CD8-positive, alpha-beta memory T cell (primary cell): ENCODE data around the gene TFG. TPM values are rescaled to one million over a fixed set of nuclear protein-coding genes. Genes with fewer than 3 reads are reported as not detected.

ENCODE experiments used
- CTCF ChIA-PET: fragments of 350-600 bp; sonication (Branson Sonifier 250); formaldehyde crosslinking; loops from one replicate; lab custom pipeline; 2021; ENCODE audit warnings: antibody characterized with exemption; lab: Charles Lee
- POLR2A ChIA-PET: fragments of 350-600 bp; sonication (Branson Sonifier 250); formaldehyde crosslinking; loops from one replicate; lab custom pipeline; 2021; ENCODE audit warnings: antibody characterized with exemption; lab: Charles Lee
- DNase-seq, 5 donors: peaks; one replicate each; pipeline versions ENCODE4 v3.0.0 to v3.0.0-alpha.2; 2020 to 2022; ENCODE audit warnings: mixed read lengths in 1 of 5
- H3K27ac ChIP-seq: one replicate; pipeline ENCODE4 v1.7.0; 2013; ENCODE audit warnings: low read depth, mild to moderate bottlenecking, low read length, moderate library complexity
- H3K27me3 ChIP-seq: 2 replicates; pipeline ENCODE4 v1.7.0; 2013; ENCODE audit warnings: low read length, mild to moderate bottlenecking; ENCODE audit not compliant: insufficient read depth, poor library complexity, severe bottlenecking
- H3K36me3 ChIP-seq: 2 replicates; pipeline ENCODE4 v1.7.0; 2013; ENCODE audit warnings: mild to moderate bottlenecking, low read length, moderate library complexity; ENCODE audit not compliant: insufficient read depth
- H3K4me1 ChIP-seq: 2 replicates; pipeline ENCODE4 v1.7.0; 2013; ENCODE audit warnings: mild to moderate bottlenecking, low read length, moderate library complexity; ENCODE audit not compliant: insufficient read depth
- H3K4me3 ChIP-seq: 2 replicates; pipeline ENCODE4 v1.7.0; 2013; ENCODE audit warnings: mild to moderate bottlenecking, low read length
- H3K9me3 ChIP-seq: 2 replicates; pipeline ENCODE4 v1.7.0; 2013; ENCODE audit warnings: mild to moderate bottlenecking, low read length
- H3K27ac Mint-ChIP-seq, 8 donors: one replicate each; pipeline ENCODE4 v1.8.0; 2020 to 2021; ENCODE audit warnings: mixed read lengths in 8 of 8, mild to moderate bottlenecking in 6 of 8, inconsistent platforms in 3 of 8, moderate library complexity in 3 of 8
- H3K27me3 Mint-ChIP-seq, 2 donors: one replicate each; pipeline ENCODE4 v1.8.0; 2020 to 2021; ENCODE audit warnings: mixed read lengths in 2 of 2, mild to moderate bottlenecking in 1 of 2, moderate library complexity in 1 of 2
- H3K36me3 Mint-ChIP-seq, 3 donors: one replicate each; pipeline ENCODE4 v1.8.0; 2020 to 2021; ENCODE audit warnings: mixed read lengths in 3 of 3, inconsistent platforms in 1 of 3, mild to moderate bottlenecking in 1 of 3
- H3K4me1 Mint-ChIP-seq, 3 donors: one replicate each; pipeline ENCODE4 v1.8.0; 2020 to 2021; ENCODE audit warnings: mixed read lengths in 3 of 3, inconsistent platforms in 1 of 3, mild to moderate bottlenecking in 1 of 3
- H3K4me3 Mint-ChIP-seq, 7 donors: one replicate each; pipeline ENCODE4 v1.8.0; 2020 to 2021; ENCODE audit warnings: mixed read lengths in 7 of 7, mild to moderate bottlenecking in 6 of 7, moderate library complexity in 4 of 7, inconsistent platforms in 2 of 7
- H3K9me3 Mint-ChIP-seq, 5 donors: one replicate each; pipeline ENCODE4 v1.8.0; 2020 to 2022; ENCODE audit warnings: mixed read lengths in 5 of 5, mild to moderate bottlenecking in 3 of 5, moderate library complexity in 2 of 5, inconsistent platforms in 1 of 5
- polyA plus RNA-seq: library from polyadenylated mRNA; unstranded; fragments of 300-500 nt; fragmentation: Illumina TruSeq; gene quantifications from one replicate; pipeline ENCODE4 v1.2.3, GENCODE V29; 2021
- total RNA-seq, 2 experiments: library from RNA; stranded (reverse); gene quantifications; one replicate each; pipeline ENCODE4 v1.2.3, GENCODE V29; 2021

Gene TFG
- total and polyA plus RNA-seq, 3 experiments from 2014 or later = 45.4 to 50.6 (median 49.7) TPM

- H3K4me1 Mint-ChIP-seq = no peaks in the 10 kb centered on the region
- peaks cover 0 to 2% of the 10 kb centered on the region in 2 donors for H3K27me3 Mint-ChIP-seq
- ChIA-PET CTCF (no interaction called here), POLR2A (no interaction called here)
- H3K4me3 Mint-ChIP-seq = no peak overlapping the region
- H3K27ac ChIP-seq = no peak overlapping the region
- no peak overlapping the region for H3K4me3 ChIP-seq
- H3K27ac Mint-ChIP-seq = no peak overlapping the region
- H3K9me3 Mint-ChIP-seq = peaks cover 0 to 3% (median 0%) of the 10 kb centered on the region in 5 donors
- peaks cover 0 to 4% (median 0%) of the 10 kb centered on the region in 3 donors for H3K36me3 Mint-ChIP-seq
- H3K9me3 ChIP-seq = no peaks in the 10 kb centered on the region
- H3K27me3 ChIP-seq = no peaks in the 10 kb centered on the region
- no peak for DNase-seq
- H3K4me1 ChIP-seq = no peaks in the 10 kb centered on the region
- H3K36me3 ChIP-seq = no peaks in the 10 kb centered on the region
Measured at GRCh38 chr3:100776097-100776729, 66.9 kb downstream of the TFG start.

DNA sequence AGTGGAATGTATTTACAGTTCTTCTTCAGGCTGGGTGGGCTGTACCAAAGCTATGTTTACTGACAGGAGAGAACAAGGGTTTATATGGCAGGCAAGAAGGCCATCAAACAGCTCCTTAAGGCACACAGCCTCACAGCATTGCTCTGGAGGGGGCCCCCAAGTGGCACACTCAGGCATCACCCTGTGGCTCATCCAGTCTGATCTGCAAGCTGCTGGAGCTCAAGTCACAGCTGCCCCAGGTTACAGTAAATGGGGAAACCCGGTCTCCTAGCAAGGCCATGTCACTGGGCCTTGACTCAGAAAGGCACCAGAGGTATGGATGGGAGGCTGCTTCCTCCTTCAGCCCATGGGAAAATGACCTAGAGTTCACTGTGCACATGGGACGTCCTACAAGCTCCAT is 67.5 kb downstream of the TFG start:
- no peaks in the 10 kb centered on the region for H3K27me3 ChIP-seq
- POLR2A ChIA-PET = no interaction called here
- no peaks in the 10 kb centered on the region for H3K9me3 ChIP-seq
- Mint-ChIP-seq H3K36me3 (peaks cover 0 to 4% (median 0%) of the 10 kb centered on the region in 3 donors), H3K4me1 (no peaks in the 10 kb centered on the region), H3K9me3 (peaks cover 0 to 3% (median 0%) of the 10 kb centered on the region in 5 donors), H3K4me3 (no peak overlapping the region), H3K27ac (no peak overlapping the region), H3K27me3 (peaks cover 0 to 2% of the 10 kb centered on the region in 2 donors)
- CTCF ChIA-PET = no interaction called here
- no peak overlapping the region for H3K4me3 ChIP-seq
- no peaks in the 10 kb centered on the region for H3K4me1 ChIP-seq
- no peaks in the 10 kb centered on the region for H3K36me3 ChIP-seq
- DNase-seq = no peak
- no peak overlapping the region for H3K27ac ChIP-seq

GRCh38 chr3:100777271-100777670 is 68.0 kb downstream of the TFG start:
- POLR2A ChIA-PET = no interaction called here
- H3K27me3 Mint-ChIP-seq = peaks cover 0 to 2% of the 10 kb centered on the region in 2 donors

GRCh38 chr3:100779480-100779879 is 70.2 kb downstream of the TFG start:
- Histone ChIP-seq H3K27ac (no peak overlapping the region), H3K4me3 (no peak overlapping the region), H3K9me3 (no peaks in the 10 kb centered on the region), H3K4me1 (no peaks in the 10 kb centered on the region), H3K36me3 (no peaks in the 10 kb centered on the region), H3K27me3 (no peaks in the 10 kb centered on the region)
- Mint-ChIP-seq H3K9me3 (peaks cover 0 to 3% (median 0%) of the 10 kb centered on the region in 5 donors), H3K4me3 (no peak overlapping the region), H3K4me1 (no peaks in the 10 kb centered on the region), H3K27me3 (peaks cover 0 to 5% of the 10 kb centered on the region in 2 donors), H3K36me3 (no peaks in the 10 kb centered on the region), H3K27ac (no peak overlapping the region)
- ChIA-PET CTCF (no interaction called here), POLR2A (no interaction called here)
- no peak for DNase-seq

More at GRCh38 chr3:100777271-100777670, 68.0 kb downstream of the TFG start:
- H3K4me3 ChIP-seq = no peak overlapping the region
- Mint-ChIP-seq H3K27ac (no peak overlapping the region), H3K4me1 (no peaks in the 10 kb centered on the region), H3K36me3 (peaks cover 0 to 4% (median 0%) of the 10 kb centered on the region in 3 donors), H3K4me3 (no peak overlapping the region), H3K9me3 (peaks cover 0 to 3% (median 0%) of the 10 kb centered on the region in 5 donors)
- no peaks in the 10 kb centered on the region for H3K27me3 ChIP-seq
- no peaks in the 10 kb centered on the region for H3K4me1 ChIP-seq
- H3K27ac ChIP-seq = no peak overlapping the region
- H3K9me3 ChIP-seq = no peaks in the 10 kb centered on the region
- CTCF ChIA-PET = no interaction called here
- no peaks in the 10 kb centered on the region for H3K36me3 ChIP-seq
- no peak for DNase-seq

- Histone ChIP-seq H3K36me3 (no peaks in the 10 kb centered on the region), H3K27me3 (no peaks in the 10 kb centered on the region), H3K27ac (no peak overlapping the region), H3K4me3 (no peak overlapping the region), H3K4me1 (no peaks in the 10 kb centered on the region), H3K9me3 (no peaks in the 10 kb centered on the region)
- peaks cover 0 to 5% of the 10 kb centered on the region in 2 donors for H3K27me3 Mint-ChIP-seq
- peaks cover 0 to 5% (median 2%) of the 10 kb centered on the region in 5 donors for H3K9me3 Mint-ChIP-seq
- no peak overlapping the region for H3K4me3 Mint-ChIP-seq
- no peak overlapping the region for H3K27ac Mint-ChIP-seq
- H3K36me3 Mint-ChIP-seq = no peaks in the 10 kb centered on the region
- ChIA-PET POLR2A (no interaction called here), CTCF (no interaction called here)
- H3K4me1 Mint-ChIP-seq = no peaks in the 10 kb centered on the region
- DNase-seq = no peak
Measured at GRCh38 chr3:100780071-100780622, 70.9 kb downstream of the TFG start.

- Mint-ChIP-seq H3K36me3 (no peaks in the 10 kb centered on the region), H3K27me3 (peaks cover 0 to 3% of the 10 kb centered on the region in 2 donors), H3K4me3 (no peak overlapping the region), H3K27ac (no peak overlapping the region), H3K9me3 (peaks cover 3 to 5% (median 4%) of the 10 kb centered on the region in 5 donors), H3K4me1 (no peaks in the 10 kb centered on the region)
- H3K4me1 ChIP-seq = no peaks in the 10 kb centered on the region
- no peak overlapping the region for H3K4me3 ChIP-seq
- H3K27ac ChIP-seq = no peak overlapping the region
- ChIA-PET CTCF (no interaction called here), POLR2A (no interaction called here)
- no peaks in the 10 kb centered on the region for H3K36me3 ChIP-seq
- H3K27me3 ChIP-seq = no peaks in the 10 kb centered on the region
- peaks cover 3% of the 10 kb centered on the region for H3K9me3 ChIP-seq
- DNase-seq = no peak
Measured at GRCh38 chr3:100781301-100781700, 72.0 kb downstream of the TFG start.

DNA sequence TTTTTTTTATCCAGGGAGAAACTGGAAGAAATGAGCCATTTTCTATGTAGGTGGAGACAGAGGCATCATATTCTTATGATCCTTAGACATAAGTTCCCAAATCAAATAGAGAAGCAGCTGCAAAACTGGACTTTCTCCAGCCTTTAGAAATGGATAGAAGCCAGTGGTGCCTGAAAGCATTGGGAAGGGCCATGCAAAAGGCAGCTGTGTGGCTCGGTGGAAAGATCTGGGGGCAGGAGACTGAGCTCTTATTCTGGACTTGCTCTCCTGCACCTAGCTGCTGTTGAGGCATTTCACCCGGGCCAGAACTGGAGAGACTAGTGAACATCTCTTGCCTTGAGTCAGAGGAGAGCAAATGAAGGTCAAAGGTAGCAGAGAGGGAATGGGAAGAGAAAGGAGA is 73.1 kb downstream of the TFG start:
- no peaks in the 10 kb centered on the region for H3K4me1 ChIP-seq
- H3K27ac ChIP-seq = no peak overlapping the region
- H3K27me3 ChIP-seq = no peaks in the 10 kb centered on the region
- H3K4me3 ChIP-seq = no peak overlapping the region
- peaks cover 3 to 5% (median 4%) of the 10 kb centered on the region in 5 donors for H3K9me3 Mint-ChIP-seq
- ChIA-PET CTCF (no interaction called here), POLR2A (no interaction called here)
- no peak overlapping the region for H3K27ac Mint-ChIP-seq
- no peaks in the 10 kb centered on the region for H3K4me1 Mint-ChIP-seq
- H3K36me3 ChIP-seq = no peaks in the 10 kb centered on the region
- peaks cover 3% of the 10 kb centered on the region for H3K9me3 ChIP-seq
- H3K27me3 Mint-ChIP-seq = peaks cover 0 to 3% of the 10 kb centered on the region in 2 donors
- no peak overlapping the region for H3K4me3 Mint-ChIP-seq
- no peak for DNase-seq
- no peaks in the 10 kb centered on the region for H3K36me3 Mint-ChIP-seq

- POLR2A ChIA-PET = no interaction called here
- H3K4me1 ChIP-seq = no peaks in the 10 kb centered on the region
- H3K4me3 Mint-ChIP-seq = no peak overlapping the region
- H3K36me3 Mint-ChIP-seq = no peaks in the 10 kb centered on the region
- no peak overlapping the region for H3K27ac ChIP-seq
- H3K27me3 ChIP-seq = no peaks in the 10 kb centered on the region
- peaks cover 3% of the 10 kb centered on the region for H3K9me3 ChIP-seq
- CTCF ChIA-PET = no interaction called here
- peaks cover 3 to 5% (median 4%) of the 10 kb centered on the region in 5 donors for H3K9me3 Mint-ChIP-seq
- peak overlapping the region in 1 of 8 donors; percentile 20 for H3K27ac Mint-ChIP-seq
- no peaks in the 10 kb centered on the region for H3K36me3 ChIP-seq
- no peak overlapping the region for H3K4me3 ChIP-seq
- H3K27me3 Mint-ChIP-seq = peaks cover 0 to 3% of the 10 kb centered on the region in 2 donors
- DNase-seq = no peak
- H3K4me1 Mint-ChIP-seq = no peaks in the 10 kb centered on the region
Measured at GRCh38 chr3:100782906-100783305, 73.6 kb downstream of the TFG start.
